ENCODE measurements around the gene HAAO. TPM values are rescaled to one million over a fixed set of nuclear protein-coding genes. Genes with fewer than 3 reads are reported as not detected.

The HAAO gene
- total RNA-seq, 1 experiment from 2014 or later = 0.74 TPM

DNA sequence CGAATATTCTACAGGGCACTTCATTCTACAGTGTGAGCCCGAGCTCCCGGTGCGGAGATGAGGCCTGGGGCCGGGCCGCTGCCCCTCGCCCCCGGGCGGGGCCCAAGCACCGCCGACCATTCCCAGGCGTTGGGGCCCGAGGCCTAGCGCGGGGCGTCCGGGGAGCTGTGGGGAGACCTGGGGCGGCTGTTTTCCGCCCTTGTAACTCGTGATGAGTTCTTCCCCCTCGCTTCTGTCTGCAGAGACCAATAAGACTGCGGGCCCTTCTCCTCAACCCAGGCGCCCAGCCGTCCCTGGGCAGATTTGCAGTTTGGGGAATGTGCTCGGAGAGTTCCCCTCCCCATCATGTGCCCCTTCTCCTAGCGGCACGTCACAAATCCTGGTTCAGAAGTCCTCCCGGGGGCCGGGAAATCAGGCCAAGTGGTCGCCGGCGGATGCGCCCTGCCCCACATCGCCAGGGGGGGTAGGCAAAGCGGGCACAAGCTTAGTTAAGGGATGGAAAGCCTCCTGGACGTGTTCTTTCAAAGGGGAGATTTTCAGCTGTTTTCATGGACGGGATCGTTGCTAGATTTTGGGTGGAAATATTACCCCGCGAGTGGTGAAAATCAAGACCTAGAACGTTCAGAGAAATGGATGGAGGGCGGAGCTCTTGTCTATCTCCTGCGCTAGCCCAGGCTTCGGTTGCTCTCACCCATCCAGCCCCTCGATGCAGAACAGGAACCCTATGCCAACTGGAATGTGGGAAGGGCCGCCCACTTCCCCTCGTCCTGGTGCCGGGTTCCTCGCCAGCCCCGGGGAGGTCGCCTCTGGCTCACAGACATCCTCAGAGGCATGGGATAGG lies 18.8 kb upstream of the HAAO start:
- DNase-seq (ENCODE audit: low read depth, low spot score) = no peak
- in situ Hi-C loops (cut with HindIII; ENCODE audit: low pct_unique_long_range_greater_than_20kb, low sequenced_read_pairs) = no loop called here
- ChIA-PET CTCF (interaction anchor here (0.7 to 2.2 kb wide), 2 partner anchors 17 to 411 kb away, joined by 4 to 9 read pairs; no protein-coding TSS in a partner anchor), POLR2A (interaction anchor here (0.6 kb wide), 2 partner anchors 152 to 415 kb away, joined by 5 to 11 read pairs; partner anchors contain the start of gene ZFP36L2)
- H3K9me3 ChIP-seq (ENCODE audit: control insufficient read depth, insufficient read depth, low read depth, low read length) = no peaks in the 10 kb centered on the region
- H3K27me3 ChIP-seq (ENCODE audit: control insufficient read depth, insufficient read depth, low read length) = no peaks in the 10 kb centered on the region
- peak overlapping the region; percentile 63 to 80 for H3K4me3 ChIP-seq (ENCODE audit: low read depth in 2 of 2, low read length in 2 of 2)
- H3K4me1 ChIP-seq (ENCODE audit: control insufficient read depth, insufficient read depth, low read length) = peaks cover 6% of the 10 kb centered on the region
- peak; percentile 19; the same call in 1 of the 2 replicates for ATAC-seq
- no TSS peak for BruUV-seq (replicated peaks)
- TF ChIP-seq SIN3A (IDR thresholded peaks at IDR 0.05; ENCODE audit: borderline replicate concordance, insufficient read depth, low read depth, low read length) = no peak
- TF ChIP-seq, protein P1, sequence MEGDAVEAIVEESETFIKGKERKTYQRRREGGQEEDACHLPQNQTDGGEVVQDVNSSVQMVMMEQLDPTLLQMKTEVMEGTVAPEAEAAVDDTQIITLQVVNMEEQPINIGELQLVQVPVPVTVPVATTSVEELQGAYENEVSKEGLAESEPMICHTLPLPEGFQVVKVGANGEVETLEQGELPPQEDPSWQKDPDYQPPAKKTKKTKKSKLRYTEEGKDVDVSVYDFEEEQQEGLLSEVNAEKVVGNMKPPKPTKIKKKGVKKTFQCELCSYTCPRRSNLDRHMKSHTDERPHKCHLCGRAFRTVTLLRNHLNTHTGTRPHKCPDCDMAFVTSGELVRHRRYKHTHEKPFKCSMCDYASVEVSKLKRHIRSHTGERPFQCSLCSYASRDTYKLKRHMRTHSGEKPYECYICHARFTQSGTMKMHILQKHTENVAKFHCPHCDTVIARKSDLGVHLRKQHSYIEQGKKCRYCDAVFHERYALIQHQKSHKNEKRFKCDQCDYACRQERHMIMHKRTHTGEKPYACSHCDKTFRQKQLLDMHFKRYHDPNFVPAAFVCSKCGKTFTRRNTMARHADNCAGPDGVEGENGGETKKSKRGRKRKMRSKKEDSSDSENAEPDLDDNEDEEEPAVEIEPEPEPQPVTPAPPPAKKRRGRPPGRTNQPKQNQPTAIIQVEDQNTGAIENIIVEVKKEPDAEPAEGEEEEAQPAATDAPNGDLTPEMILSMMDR (IDR thresholded peaks at IDR 0.05) = 0 out of 2 replicates have a peak, but pooled peaks have one; percentile 4
- H3K27ac ChIP-seq (ENCODE audit: low read length) = peak overlapping the region; percentile 96
- no peaks in the 10 kb centered on the region for H3K36me3 ChIP-seq (ENCODE audit: control insufficient read depth, insufficient read depth, low read length)
- intact Hi-C loops (cut with micrococcal nuclease; ENCODE audit: unreplicated experiment) = no loop called here

DNA sequence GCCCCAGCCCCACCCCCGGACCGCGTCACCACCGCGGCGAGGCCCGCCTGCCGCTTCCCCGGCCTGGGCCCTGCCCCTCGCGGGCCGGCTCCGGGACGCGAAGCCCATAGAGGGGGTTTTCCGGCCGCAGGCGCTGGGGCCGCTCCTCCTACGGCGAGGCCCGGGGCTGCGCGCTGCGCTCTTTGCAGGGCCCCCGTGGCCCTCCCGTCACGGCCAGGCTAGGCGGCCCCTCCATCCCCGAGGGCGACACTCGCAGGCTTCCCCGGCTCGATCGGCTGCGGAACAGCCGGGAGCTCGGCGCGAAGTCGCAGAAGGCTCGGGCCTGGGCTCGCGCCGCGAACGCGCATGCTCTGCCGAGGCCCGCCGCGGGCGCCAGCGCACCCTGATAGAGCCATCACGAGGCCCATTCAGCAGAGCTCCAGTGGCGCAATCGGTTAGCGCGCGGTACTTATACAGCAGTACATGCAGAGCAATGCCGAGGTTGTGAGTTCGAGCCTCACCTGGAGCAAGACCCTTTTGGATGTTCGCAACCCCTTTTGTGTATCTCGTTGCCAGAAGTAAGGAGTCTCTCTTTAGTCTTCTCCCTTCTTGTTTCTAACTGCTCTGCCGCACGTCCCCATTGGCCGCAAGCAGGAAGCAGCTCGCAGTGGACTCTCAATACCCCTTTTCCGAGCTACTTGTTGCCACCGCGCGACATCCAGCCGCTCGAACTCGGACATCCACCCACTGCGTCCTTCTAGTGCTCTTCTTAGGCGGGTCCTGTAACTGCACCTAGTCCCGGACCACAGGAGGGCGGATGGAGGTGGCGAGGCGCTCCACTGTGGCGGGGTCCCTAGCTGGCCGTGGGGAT lies 18.0 kb upstream of the HAAO start:
- intact Hi-C loops (cut with micrococcal nuclease; ENCODE audit: unreplicated experiment) (no loop called here), in situ Hi-C loops (cut with HindIII; ENCODE audit: low pct_unique_long_range_greater_than_20kb, low sequenced_read_pairs) (no loop called here)
- ATAC-seq = peak; percentile 93
- Histone ChIP-seq H3K27ac (ENCODE audit: low read length) (peak overlapping the region; percentile 96), H3K36me3 (ENCODE audit: control insufficient read depth, insufficient read depth, low read length) (no peaks in the 10 kb centered on the region), H3K4me3 (ENCODE audit: low read depth in 2 of 2, low read length in 2 of 2) (peak overlapping the region; percentile 63 to 80), H3K27me3 (ENCODE audit: control insufficient read depth, insufficient read depth, low read length) (no peaks in the 10 kb centered on the region), H3K4me1 (ENCODE audit: control insufficient read depth, insufficient read depth, low read length) (peaks cover 6% of the 10 kb centered on the region), H3K9me3 (ENCODE audit: control insufficient read depth, insufficient read depth, low read depth, low read length) (no peaks in the 10 kb centered on the region)
- TF ChIP-seq POLR2AphosphoS5 (IDR thresholded peaks at IDR 0.05; ENCODE audit: low read depth, low read length) (peak; percentile 89), TCF7L2 (IDR thresholded peaks at IDR 0.05; ENCODE audit: low read depth, low read length) (no peak), SIN3A (IDR thresholded peaks at IDR 0.05; ENCODE audit: borderline replicate concordance, insufficient read depth, low read depth, low read length) (0 out of 2 replicates have a peak, but pooled peaks have one; percentile 38)
- TF ChIP-seq, protein P1 (IDR thresholded peaks at IDR 0.05) = no peak; the same call in none of the 2 replicates
- TF ChIP-seq, protein P2, sequence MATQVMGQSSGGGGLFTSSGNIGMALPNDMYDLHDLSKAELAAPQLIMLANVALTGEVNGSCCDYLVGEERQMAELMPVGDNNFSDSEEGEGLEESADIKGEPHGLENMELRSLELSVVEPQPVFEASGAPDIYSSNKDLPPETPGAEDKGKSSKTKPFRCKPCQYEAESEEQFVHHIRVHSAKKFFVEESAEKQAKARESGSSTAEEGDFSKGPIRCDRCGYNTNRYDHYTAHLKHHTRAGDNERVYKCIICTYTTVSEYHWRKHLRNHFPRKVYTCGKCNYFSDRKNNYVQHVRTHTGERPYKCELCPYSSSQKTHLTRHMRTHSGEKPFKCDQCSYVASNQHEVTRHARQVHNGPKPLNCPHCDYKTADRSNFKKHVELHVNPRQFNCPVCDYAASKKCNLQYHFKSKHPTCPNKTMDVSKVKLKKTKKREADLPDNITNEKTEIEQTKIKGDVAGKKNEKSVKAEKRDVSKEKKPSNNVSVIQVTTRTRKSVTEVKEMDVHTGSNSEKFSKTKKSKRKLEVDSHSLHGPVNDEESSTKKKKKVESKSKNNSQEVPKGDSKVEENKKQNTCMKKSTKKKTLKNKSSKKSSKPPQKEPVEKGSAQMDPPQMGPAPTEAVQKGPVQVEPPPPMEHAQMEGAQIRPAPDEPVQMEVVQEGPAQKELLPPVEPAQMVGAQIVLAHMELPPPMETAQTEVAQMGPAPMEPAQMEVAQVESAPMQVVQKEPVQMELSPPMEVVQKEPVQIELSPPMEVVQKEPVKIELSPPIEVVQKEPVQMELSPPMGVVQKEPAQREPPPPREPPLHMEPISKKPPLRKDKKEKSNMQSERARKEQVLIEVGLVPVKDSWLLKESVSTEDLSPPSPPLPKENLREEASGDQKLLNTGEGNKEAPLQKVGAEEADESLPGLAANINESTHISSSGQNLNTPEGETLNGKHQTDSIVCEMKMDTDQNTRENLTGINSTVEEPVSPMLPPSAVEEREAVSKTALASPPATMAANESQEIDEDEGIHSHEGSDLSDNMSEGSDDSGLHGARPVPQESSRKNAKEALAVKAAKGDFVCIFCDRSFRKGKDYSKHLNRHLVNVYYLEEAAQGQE (IDR thresholded peaks at IDR 0.05; ENCODE audit: insufficient read depth in 1 of 2, low read depth in 2 of 2, low read length in 1 of 2) = no peak
- DNase-seq (ENCODE audit: low read depth, low spot score) = peak; percentile 97
- ChIA-PET CTCF (interaction anchor here (0.6 to 2.2 kb wide), 3 partner anchors 14 to 37 kb away, joined by 4 to 9 read pairs (median 6); no protein-coding TSS in a partner anchor), POLR2A (interaction anchor here (0.6 to 0.7 kb wide), 4 partner anchors 11 to 416 kb away, joined by 3 to 11 read pairs (median 4); partner anchors contain the start of gene ZFP36L2)
- BruUV-seq (replicated peaks) = no TSS peak
